HepG2 (cell line): Measurements from ENCODE around the gene CHKA. TPM values are rescaled to one million over a fixed set of nuclear protein-coding genes. Genes with fewer than 3 reads are reported as not detected.
A peak's percentile ranks its signal among the peaks of the same experiment; 100 is the strongest.

Experiments
- CEBPG ChIP-seq: IDR thresholded peaks from 2 replicates; pipeline ENCODE4 v1.6.1; 2016
- CHCHD3 ChIP-seq: sonication (generic); formaldehyde crosslinking; IDR thresholded peaks from 2 replicates; pipeline ENCODE4 v1.8.0; 2022; ENCODE audit warnings: mild to moderate bottlenecking, missing genetic modification reagents, moderate library complexity
- ETV6 ChIP-seq: sonication (generic); formaldehyde crosslinking; conservative IDR thresholded peaks from 2 replicates; pipeline ENCODE4 v1.4.0; 2020; ENCODE audit warnings: missing genetic modification reagents
- GLI4 ChIP-seq: sonication (generic); formaldehyde crosslinking; IDR thresholded peaks from 2 replicates; pipeline ENCODE4 v1.5.1; 2020; ENCODE audit warnings: missing genetic modification reagents, mild to moderate bottlenecking, moderate library complexity, borderline replicate concordance
- GMEB1 ChIP-seq: sonication (generic); formaldehyde crosslinking; IDR thresholded peaks from 2 replicates; pipeline ENCODE4 v1.5.1; 2020; ENCODE audit warnings: missing genetic modification reagents, mild to moderate bottlenecking, borderline replicate concordance
- HNRNPH1 ChIP-seq: fragments of 200-400 bp; formaldehyde crosslinking; optimal IDR thresholded peaks from 2 replicates; pipeline ENCODE3; 2017; ENCODE audit warnings: mild to moderate bottlenecking, low read depth, low read length
- MAFF ChIP-seq: IDR thresholded peaks from 2 replicates; pipeline ENCODE4 v1.6.1; 2011; ENCODE audit warnings: low read depth, low read length, improper control_type of control experiment
- MEIS1 ChIP-seq: sonication (generic); formaldehyde crosslinking; IDR thresholded peaks from 2 replicates; pipeline ENCODE4 v1.9.0; 2021; ENCODE audit warnings: mild to moderate bottlenecking, missing genetic modification reagents, moderate library complexity, borderline replicate concordance
- SMARCC2 ChIP-seq: fragments of 450-650 bp; IDR thresholded peaks from 2 replicates; pipeline ENCODE4 v1.6.1; 2017; ENCODE audit warnings: antibody characterized with exemption, mild to moderate bottlenecking
- SNAPC5 ChIP-seq: sonication (generic); formaldehyde crosslinking; IDR thresholded peaks from 2 replicates; pipeline ENCODE4 v1.8.1; 2023; ENCODE audit warnings: mild to moderate bottlenecking, missing genetic modification reagents, borderline replicate concordance
- ZNF317 ChIP-seq: sonication (generic); formaldehyde crosslinking; IDR thresholded peaks from 2 replicates; pipeline ENCODE4 v1.5.0; 2020; ENCODE audit warnings: mild to moderate bottlenecking, missing genetic modification reagents
- ZNF432 ChIP-seq: sonication (generic); formaldehyde crosslinking; IDR thresholded peaks from 2 replicates; pipeline ENCODE4 v1.5.0; 2020; ENCODE audit warnings: missing genetic modification reagents, mild to moderate bottlenecking, borderline replicate concordance
- ZNF451 ChIP-seq: sonication (generic); formaldehyde crosslinking; IDR thresholded peaks from 2 replicates; pipeline ENCODE4 v1.5.0; 2020; ENCODE audit warnings: mild to moderate bottlenecking, missing genetic modification reagents
- ZNF564 ChIP-seq: sonication (generic); formaldehyde crosslinking; IDR thresholded peaks from 2 replicates; pipeline ENCODE4 v1.8.1; 2023; ENCODE audit warnings: mild to moderate bottlenecking, missing genetic modification reagents
- ZNF816 ChIP-seq: sonication (generic); formaldehyde crosslinking; IDR thresholded peaks from 2 replicates; pipeline ENCODE4 v1.8.0; 2022; ENCODE audit warnings: missing genetic modification reagents, mild to moderate bottlenecking, borderline replicate concordance
- polyA plus RNA-seq, 8 experiments: library from polyadenylated mRNA; depleted of rRNA in 3 of 8; stranded (reverse) in 7 of 8; unstranded in 1 of 8; fragments of >200 nt; fragmentation: Illumina TruSeq in 4 of 8; extraction: Trizol in 4 of 8; gene quantifications; 2 replicates each; pipeline versions ENCODE4 v1.2.1 to v1.2.3, GENCODE V29; 2011 to 2016; ENCODE audit warnings: low read depth in 4 of 8, missing spikeins in 1 of 8, mixed read lengths in 1 of 8; ENCODE audit not compliant: insufficient read depth in 1 of 8
- total RNA-seq, 5 experiments: library from RNA; depleted of rRNA; stranded (reverse); fragments of >200 nt; fragmentation: Illumina TruSeq; extraction: Trizol; gene quantifications; 2 replicates each; pipeline ENCODE4 v1.2.3, GENCODE V29; 2016; ENCODE audit warnings: low read depth in 1 of 5
- TF ChIP-seq, protein P1 (sequence below): IDR thresholded peaks from 2 replicates; pipeline ENCODE4 v1.6.1; 2016
- TF ChIP-seq, protein P2 (sequence below): sonication (generic); formaldehyde crosslinking; IDR thresholded peaks from 2 replicates; pipeline ENCODE4 v1.4.0; 2020; ENCODE audit warnings: missing genetic modification reagents
- TF ChIP-seq, protein P3 (sequence below): sonication (generic); formaldehyde crosslinking; IDR thresholded peaks from 2 replicates; pipeline ENCODE4 v1.8.1; 2023; ENCODE audit warnings: mild to moderate bottlenecking, moderate library complexity, missing genetic modification reagents
- TF ChIP-seq, protein P4 (sequence below): sonication (generic); IDR thresholded peaks from 2 replicates; pipeline ENCODE4 v1.6.1; 2016; ENCODE audit warnings: low read depth, borderline replicate concordance
- TF ChIP-seq, protein P5 (sequence below): sonication (generic); formaldehyde crosslinking; IDR thresholded peaks from 2 replicates; pipeline ENCODE4 v1.8.0; 2023; ENCODE audit warnings: mild to moderate bottlenecking, missing genetic modification reagents
- TF ChIP-seq, protein P6 (sequence below): sonication (generic); formaldehyde crosslinking; IDR thresholded peaks from 2 replicates; pipeline ENCODE4 v1.4.0; 2020; ENCODE audit warnings: mild to moderate bottlenecking, low read depth, missing genetic modification reagents

The CHKA gene
- total and polyA plus RNA-seq, 2 of the 13 experiments (the other 11 are each of a cell fraction or from before 2014, with no cell fraction given): 71.6 to 92.7 TPM

- TF ChIP-seq HNRNPH1: peak; percentile 7
- TF ChIP-seq MEIS1 (CRISPR knock-in tag): peak; percentile 31; the same call in 1 of the 2 replicates
- TF ChIP-seq ZNF816 (CRISPR knock-in tag): no peak
- no peak for TF ChIP-seq GLI4
- TF ChIP-seq SNAPC5: no peak
- TF ChIP-seq, protein P1, sequence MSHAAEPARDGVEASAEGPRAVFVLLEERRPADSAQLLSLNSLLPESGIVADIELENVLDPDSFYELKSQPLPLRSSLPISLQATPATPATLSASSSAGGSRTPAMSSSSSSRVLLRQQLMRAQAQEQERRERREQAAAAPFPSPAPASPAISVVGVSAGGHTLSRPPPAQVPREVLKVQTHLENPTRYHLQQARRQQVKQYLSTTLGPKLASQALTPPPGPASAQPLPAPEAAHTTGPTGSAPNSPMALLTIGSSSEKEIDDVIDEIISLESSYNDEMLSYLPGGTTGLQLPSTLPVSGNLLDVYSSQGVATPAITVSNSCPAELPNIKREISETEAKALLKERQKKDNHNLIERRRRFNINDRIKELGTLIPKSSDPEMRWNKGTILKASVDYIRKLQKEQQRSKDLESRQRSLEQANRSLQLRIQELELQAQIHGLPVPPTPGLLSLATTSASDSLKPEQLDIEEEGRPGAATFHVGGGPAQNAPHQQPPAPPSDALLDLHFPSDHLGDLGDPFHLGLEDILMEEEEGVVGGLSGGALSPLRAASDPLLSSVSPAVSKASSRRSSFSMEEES (CRISPR knock-in tag): peak; percentile 92
- TF ChIP-seq, protein P2, sequence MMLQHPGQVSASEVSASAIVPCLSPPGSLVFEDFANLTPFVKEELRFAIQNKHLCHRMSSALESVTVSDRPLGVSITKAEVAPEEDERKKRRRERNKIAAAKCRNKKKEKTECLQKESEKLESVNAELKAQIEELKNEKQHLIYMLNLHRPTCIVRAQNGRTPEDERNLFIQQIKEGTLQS: no peak
- TF ChIP-seq GMEB1 (CRISPR knock-in tag): peak; percentile 42; the same call in 1 of the 2 replicates
- TF ChIP-seq, protein P3, sequence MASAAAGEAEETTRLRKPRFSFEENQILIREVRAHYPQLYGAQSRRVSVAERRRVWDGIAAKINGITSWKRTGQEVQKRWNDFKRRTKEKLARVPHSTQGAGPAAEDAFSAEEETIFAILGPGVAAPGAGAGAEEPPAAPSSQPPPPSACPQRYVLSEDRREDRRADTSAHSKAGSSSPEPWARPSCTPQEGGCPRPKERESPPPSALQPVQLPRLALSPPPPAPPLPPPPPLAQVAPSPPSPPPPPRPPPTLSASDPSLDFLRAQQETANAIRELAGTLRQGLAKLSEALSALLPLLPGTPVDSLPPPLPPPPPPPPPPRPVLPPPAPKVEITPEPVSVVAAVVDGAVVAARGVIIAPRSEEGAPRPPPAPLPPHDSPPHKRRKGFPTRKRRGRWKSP (CRISPR knock-in tag): no peak
- TF ChIP-seq CEBPG: peak; percentile 89
- TF ChIP-seq, protein P4, sequence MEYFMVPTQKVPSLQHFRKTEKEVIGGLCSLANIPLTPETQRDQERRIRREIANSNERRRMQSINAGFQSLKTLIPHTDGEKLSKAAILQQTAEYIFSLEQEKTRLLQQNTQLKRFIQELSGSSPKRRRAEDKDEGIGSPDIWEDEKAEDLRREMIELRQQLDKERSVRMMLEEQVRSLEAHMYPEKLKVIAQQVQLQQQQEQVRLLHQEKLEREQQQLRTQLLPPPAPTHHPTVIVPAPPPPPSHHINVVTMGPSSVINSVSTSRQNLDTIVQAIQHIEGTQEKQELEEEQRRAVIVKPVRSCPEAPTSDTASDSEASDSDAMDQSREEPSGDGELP: peak; percentile 58; the same call in 1 of the 2 replicates
- TF ChIP-seq CHCHD3 (CRISPR knock-in tag): no peak
- TF ChIP-seq SMARCC2: no peak
- no peak for TF ChIP-seq MAFF
- no peak for TF ChIP-seq ETV6 (CRISPR knock-in tag)
- TF ChIP-seq ZNF317: peak; percentile 57; the same call in 1 of the 2 replicates
- peak; percentile 26; the same call in 1 of the 2 replicates for TF ChIP-seq ZNF451 (CRISPR knock-in tag)
- no peak for TF ChIP-seq ZNF432
- TF ChIP-seq, protein P5, sequence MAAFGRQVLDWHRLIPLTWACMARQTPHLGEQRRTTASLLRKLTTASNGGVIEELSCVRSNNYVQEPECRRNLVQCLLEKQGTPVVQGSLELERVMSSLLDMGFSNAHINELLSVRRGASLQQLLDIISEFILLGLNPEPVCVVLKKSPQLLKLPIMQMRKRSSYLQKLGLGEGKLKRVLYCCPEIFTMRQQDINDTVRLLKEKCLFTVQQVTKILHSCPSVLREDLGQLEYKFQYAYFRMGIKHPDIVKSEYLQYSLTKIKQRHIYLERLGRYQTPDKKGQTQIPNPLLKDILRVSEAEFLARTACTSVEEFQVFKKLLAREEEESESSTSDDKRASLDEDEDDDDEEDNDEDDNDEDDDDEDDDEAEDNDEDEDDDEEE: peak; percentile 83; the same call in 1 of the 2 replicates
- TF ChIP-seq, protein P6, sequence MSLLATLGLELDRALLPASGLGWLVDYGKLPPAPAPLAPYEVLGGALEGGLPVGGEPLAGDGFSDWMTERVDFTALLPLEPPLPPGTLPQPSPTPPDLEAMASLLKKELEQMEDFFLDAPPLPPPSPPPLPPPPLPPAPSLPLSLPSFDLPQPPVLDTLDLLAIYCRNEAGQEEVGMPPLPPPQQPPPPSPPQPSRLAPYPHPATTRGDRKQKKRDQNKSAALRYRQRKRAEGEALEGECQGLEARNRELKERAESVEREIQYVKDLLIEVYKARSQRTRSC (CRISPR knock-in tag): no peak
- no peak for TF ChIP-seq ZNF564
These were observed 104.0 kb downstream of the CHKA start (continued) for GRCh38 chr11:68016904-68017817.
